ENCODE data around the gene CRLF1. TPM values are rescaled to one million over a fixed set of nuclear protein-coding genes. Genes with fewer than 3 reads are reported as not detected.

The CRLF1 gene
- total RNA-seq, 1 donor from 2014 or later = not detected

GRCh38 chr19:18648973-18649315, 42.3 kb upstream of the CRLF1 start:
- Mint-ChIP-seq H3K27me3 (no peaks in the 10 kb centered on the region), H3K4me3 (peak overlapping the region; percentile 79), H3K36me3 (ENCODE audit: low read depth) (peaks cover under 1% of the 10 kb centered on the region), H3K9me3 (no peaks in the 10 kb centered on the region), H3K4me1 (peaks cover 35% of the 10 kb centered on the region), H3K27ac (no peak overlapping the region)
- no peak for TF ChIP-seq CTCF (IDR thresholded peaks at IDR 0.05)
- CTCF ChIA-PET = no interaction called here
- DNase-seq = no peak
- ATAC-seq (ENCODE audit: low read depth) = no peak
- POLR2A ChIA-PET = no interaction called here
- intact Hi-C loops (cut with micrococcal nuclease) = no loop called here

- ChIA-PET CTCF (no interaction called here), POLR2A (no interaction called here)
- intact Hi-C loops (cut with micrococcal nuclease) = no loop called here
- Mint-ChIP-seq H3K4me1 (peaks cover 37% of the 10 kb centered on the region), H3K27me3 (no peaks in the 10 kb centered on the region), H3K36me3 (ENCODE audit: low read depth) (peaks cover 2% of the 10 kb centered on the region), H3K9me3 (no peaks in the 10 kb centered on the region), H3K4me3 (no peak overlapping the region), H3K27ac (no peak overlapping the region)
- no peak for TF ChIP-seq CTCF (IDR thresholded peaks at IDR 0.05)
- DNase-seq = no peak
- ATAC-seq (ENCODE audit: low read depth) = no peak
Observed at GRCh38 chr19:18647807-18648206, 41.2 kb upstream of the CRLF1 start.

GRCh38 chr19:18647371-18647767, 40.8 kb upstream of the CRLF1 start:
- peaks cover 2% of the 10 kb centered on the region for H3K36me3 Mint-ChIP-seq (ENCODE audit: low read depth)
- ChIA-PET CTCF (no interaction called here), POLR2A (no interaction called here)
- H3K27me3 Mint-ChIP-seq = no peaks in the 10 kb centered on the region
- intact Hi-C loops (cut with micrococcal nuclease) = no loop called here
- DNase-seq (no peak), ATAC-seq (ENCODE audit: low read depth) (no peak)
- H3K4me3 Mint-ChIP-seq = no peak overlapping the region
- TF ChIP-seq CTCF (IDR thresholded peaks at IDR 0.05) = no peak
- H3K27ac Mint-ChIP-seq = no peak overlapping the region
- H3K4me1 Mint-ChIP-seq = peaks cover 37% of the 10 kb centered on the region
- H3K9me3 Mint-ChIP-seq = no peaks in the 10 kb centered on the region

GRCh38 chr19:18646535-18647370, 40.2 kb upstream of the CRLF1 start:
- no peak overlapping the region for H3K27ac Mint-ChIP-seq
- CTCF ChIA-PET = no interaction called here
- no peak for TF ChIP-seq CTCF (IDR thresholded peaks at IDR 0.05)

GRCh38 chr19:18645035-18645511, 38.5 kb upstream of the CRLF1 start:
- Mint-ChIP-seq H3K4me3 (no peak overlapping the region), H3K4me1 (peaks cover 33% of the 10 kb centered on the region), H3K27ac (no peak overlapping the region), H3K27me3 (no peaks in the 10 kb centered on the region), H3K9me3 (no peaks in the 10 kb centered on the region), H3K36me3 (ENCODE audit: low read depth) (peaks cover 2% of the 10 kb centered on the region)
- DNase-seq (no peak), ATAC-seq (ENCODE audit: low read depth) (no peak)
- intact Hi-C loops (cut with micrococcal nuclease) = no loop called here
- POLR2A ChIA-PET = interaction anchor here (0.6 kb wide), 2 partner anchors 55 to 184 kb away, joined by 3 to 4 read pairs; no protein-coding TSS in a partner anchor
- CTCF ChIA-PET = interaction anchor here (1.1 to 1.2 kb wide), 2 partner anchors 51 to 202 kb away, joined by 3 read pairs; no protein-coding TSS in a partner anchor
- TF ChIP-seq CTCF (IDR thresholded peaks at IDR 0.05) = no peak

More at GRCh38 chr19:18646535-18647370, 40.2 kb upstream of the CRLF1 start:
- DNase-seq = no peak
- intact Hi-C loops (cut with micrococcal nuclease) = no loop called here
- POLR2A ChIA-PET = no interaction called here
- H3K27me3 Mint-ChIP-seq = no peaks in the 10 kb centered on the region
- peaks cover 37% of the 10 kb centered on the region for H3K4me1 Mint-ChIP-seq
- no peak for ATAC-seq (ENCODE audit: low read depth)
- no peak overlapping the region for H3K4me3 Mint-ChIP-seq
- no peaks in the 10 kb centered on the region for H3K9me3 Mint-ChIP-seq
- H3K36me3 Mint-ChIP-seq (ENCODE audit: low read depth) = peaks cover 2% of the 10 kb centered on the region
